Caco-2 (cell line): Measurements from ENCODE around the gene TICAM1. TPM values are rescaled to one million over a fixed set of nuclear protein-coding genes. Genes with fewer than 3 reads are reported as not detected.

Source experiments
- BruUV-seq: library from RNA; stranded (reverse); fragments of 400-500 nt; replicated peaks from 2 replicates; lab custom pipeline; 2021; lab: Mats Ljungman, UMichigan
- CTCF ChIA-PET: fragments of 300-600 bp; sonication (Branson Sonifier 250); formaldehyde crosslinking; loops from one replicate; lab custom pipeline; 2022; ENCODE audit warnings: antibody characterized with exemption; lab: Charles Lee
- POLR2A ChIA-PET: fragments of 300-600 bp; sonication (Branson Sonifier 250); formaldehyde crosslinking; loops from one replicate; lab custom pipeline; 2022; ENCODE audit warnings: antibody characterized with exemption; lab: Charles Lee
- DNase-seq, 2 experiments: peaks; one replicate each; pipeline versions ENCODE4 v3.0.0 to v3.0.0-alpha.2; 2020 to 2022
- H3K27me3 ChIP-seq: replicated peaks from 2 replicates; pipeline ENCODE4 v1.6.0; 2011; ENCODE audit warnings: low read length; ENCODE audit not compliant: control insufficient read depth, insufficient read depth
- H3K36me3 ChIP-seq: 2 replicates; pipeline ENCODE4 v1.5.1; 2011; ENCODE audit warnings: low read length; ENCODE audit not compliant: control insufficient read depth, insufficient read depth
- H3K4me1 ChIP-seq: fragments of 250-450 bp; sonication (Bioruptor Pico); 2 replicates; pipeline ENCODE4 v1.5.1; 2020; ENCODE audit warnings: mild to moderate bottlenecking
- H3K4me3 ChIP-seq: 2 replicates; pipeline ENCODE4 v1.5.1; 2011; ENCODE audit warnings: low read depth, mild to moderate bottlenecking, control low read depth, low read length
- H3K9me3 ChIP-seq: fragments of 250-450 bp; sonication (Bioruptor Pico); 2 replicates; pipeline ENCODE4 v1.5.1; 2020; ENCODE audit warnings: mild to moderate bottlenecking, moderate library complexity
- H3K27ac Mint-ChIP-seq: one replicate; pipeline ENCODE4 v1.8.0; 2022; ENCODE audit warnings: mixed read lengths; ENCODE audit not compliant: unreplicated experiment
- H3K27me3 Mint-ChIP-seq: one replicate; pipeline ENCODE4 v1.8.0; 2022; ENCODE audit warnings: mixed read lengths; ENCODE audit not compliant: insufficient read depth, unreplicated experiment
- H3K36me3 Mint-ChIP-seq: one replicate; pipeline ENCODE4 v1.8.0; 2022; ENCODE audit warnings: mild to moderate bottlenecking, mixed read lengths; ENCODE audit not compliant: insufficient read depth, unreplicated experiment
- H3K4me1 Mint-ChIP-seq: one replicate; pipeline ENCODE4 v1.8.0; 2022; ENCODE audit warnings: low read depth, mixed read lengths; ENCODE audit not compliant: unreplicated experiment
- H3K4me3 Mint-ChIP-seq: one replicate; pipeline ENCODE4 v1.8.0; 2022; ENCODE audit warnings: mild to moderate bottlenecking, moderate library complexity, mixed read lengths; ENCODE audit not compliant: unreplicated experiment
- H3K9me3 Mint-ChIP-seq: one replicate; pipeline ENCODE4 v1.8.0; 2022; ENCODE audit warnings: mixed read lengths; ENCODE audit not compliant: unreplicated experiment
- CTCF ChIP-seq, 2 experiments: fragments of 200-600 bp in 1 of 2; IDR thresholded peaks; 1 replicate in 1 of 2; 2 replicates in 1 of 2; pipeline versions ENCODE4 v1.5.1 to v1.8.0; 2011 to 2022; ENCODE audit warnings: antibody characterized with exemption in 1 of 2, control low read depth in 1 of 2, inconsistent platforms in 1 of 2, low read depth in 1 of 2, low read length in 1 of 2, mild to moderate bottlenecking in 1 of 2, moderate library complexity in 1 of 2; ENCODE audit not compliant: insufficient read depth in 1 of 2, severe bottlenecking in 1 of 2, unreplicated experiment in 1 of 2
- intact Hi-C: fragments of 100-400 bp; cut with micrococcal nuclease; formaldehyde crosslinking; loops from one replicate; pipeline ENCODE4 v1.10.0; 2022; ENCODE audit not compliant: unreplicated experiment
- total RNA-seq: library from RNA; stranded (reverse); gene quantifications from 2 replicates; pipeline ENCODE4 v1.2.3, GENCODE V29; 2022

The TICAM1 gene
- total RNA-seq, 1 experiment from 2014 or later, result 6.0 TPM

GRCh38 chr19:4870025-4870700, 38.7 kb upstream of the TICAM1 start:
- BruUV-seq, result no TSS peak
- peaks cover 6% of the 10 kb centered on the region for H3K4me1 Mint-ChIP-seq
- no peaks in the 10 kb centered on the region for H3K9me3 ChIP-seq
- ChIA-PET CTCF (interaction anchor here (0.7 to 1.5 kb wide), 2 partner anchors 18 to 25 kb away, joined by 3 to 5 read pairs; no protein-coding TSS in a partner anchor), POLR2A (no interaction called here)
- intact Hi-C loops, result no loop called here
- H3K27me3 ChIP-seq, result no peaks in the 10 kb centered on the region
- H3K27me3 Mint-ChIP-seq, result no peaks in the 10 kb centered on the region
- H3K27ac Mint-ChIP-seq, result no peak overlapping the region
- no peak overlapping the region for H3K4me3 ChIP-seq
- peaks cover 12% of the 10 kb centered on the region for H3K36me3 Mint-ChIP-seq
- peaks cover 7% of the 10 kb centered on the region; the same call in 1 of the 2 replicates for H3K4me1 ChIP-seq
- no peak for TF ChIP-seq CTCF (IDR thresholded peaks at IDR 0.05; ENCODE audit: insufficient read depth in 1 of 2, low read depth in 1 of 2, low read length in 1 of 2, severe bottlenecking in 1 of 2, unreplicated experiment in 1 of 2)
- no peaks in the 10 kb centered on the region for H3K9me3 Mint-ChIP-seq
- peak; percentile 47 to 82 for DNase-seq
- no peak overlapping the region for H3K4me3 Mint-ChIP-seq
- no peaks in the 10 kb centered on the region for H3K36me3 ChIP-seq

GRCh38 chr19:4868286-4868834, 36.8 kb upstream of the TICAM1 start:
- Mint-ChIP-seq H3K27me3 (no peaks in the 10 kb centered on the region), H3K36me3 (peaks cover 12% of the 10 kb centered on the region), H3K4me1 (peaks cover 6% of the 10 kb centered on the region), H3K4me3 (peak overlapping the region; percentile 74), H3K9me3 (no peaks in the 10 kb centered on the region), H3K27ac (peak overlapping the region; percentile 59)
- Histone ChIP-seq H3K4me1 (peaks cover 7% of the 10 kb centered on the region; the same call in 1 of the 2 replicates), H3K9me3 (no peaks in the 10 kb centered on the region), H3K4me3 (no peak overlapping the region), H3K36me3 (no peaks in the 10 kb centered on the region), H3K27me3 (no peaks in the 10 kb centered on the region)
- TSS peak; percentile 24 for BruUV-seq
- ChIA-PET CTCF (interaction anchor here (1.0 to 2.3 kb wide), 4 partner anchors 16 to 153 kb away, joined by 5 to 10 read pairs (median 6); partner anchors contain the start of gene FEM1A), POLR2A (interaction anchor here (0.9 kb wide), 1 partner anchor 52 kb away, joined by 3 read pairs; no protein-coding TSS in a partner anchor)
- intact Hi-C loops, result no loop called here
- no peak for TF ChIP-seq CTCF (IDR thresholded peaks at IDR 0.05; ENCODE audit: insufficient read depth in 1 of 2, low read depth in 1 of 2, low read length in 1 of 2, severe bottlenecking in 1 of 2, unreplicated experiment in 1 of 2)
- no peak for DNase-seq

GRCh38 chr19:4867534-4868285, 36.2 kb upstream of the TICAM1 start, which contains the start of gene PLIN3:
TSS of gene PLIN3 (minus strand) at chr19:4867667. CDS start at chr19:4861394, 6,273 bp downstream.
- Histone ChIP-seq H3K4me3 (peak within 1 kb of the TSS; percentile 89), H3K4me1 (peaks cover 7% of the 10 kb centered on the region; the same call in 1 of the 2 replicates), H3K9me3 (no peaks in the 10 kb centered on the region), H3K36me3 (no peaks in the 10 kb centered on the region), H3K27me3 (no peaks in the 10 kb centered on the region)
- intact Hi-C loops, result no loop called here
- peak within 1 kb of the TSS; percentile 74 for H3K4me3 Mint-ChIP-seq
- DNase-seq, result peak; percentile 94 to 95
- H3K27me3 Mint-ChIP-seq, result no peaks in the 10 kb centered on the region
- no TSS peak for BruUV-seq
- TF ChIP-seq CTCF (IDR thresholded peaks at IDR 0.05; ENCODE audit: insufficient read depth in 1 of 2, low read depth in 1 of 2, low read length in 1 of 2, severe bottlenecking in 1 of 2, unreplicated experiment in 1 of 2), result no peak
- ChIA-PET POLR2A (interaction anchor here (0.6 to 0.9 kb wide), 2 partner anchors 51 to 72 kb away, joined by 3 read pairs; no protein-coding TSS in a partner anchor), CTCF (interaction anchor here (0.5 to 2.3 kb wide), 7 partner anchors 16 to 164 kb away, joined by 3 to 10 read pairs (median 4); partner anchors contain the start of gene FEM1A)
- H3K27ac Mint-ChIP-seq, result peak within 1 kb of the TSS; percentile 59
- peaks cover 12% of the 10 kb centered on the region for H3K36me3 Mint-ChIP-seq
- H3K9me3 Mint-ChIP-seq, result no peaks in the 10 kb centered on the region
- peaks cover 6% of the 10 kb centered on the region for H3K4me1 Mint-ChIP-seq
